ENCODE measurements around the gene FPGT.
"Not testable (repeated sequence)": the region's sequence is repeated elsewhere in the genome, so short reads cannot be mapped to it uniquely, and the experiment has no call there.

Gene FPGT

GRCh38 chr1:74197657-74198552, at the start of gene FPGT, which contains the start of gene LRRIQ3:
TSS of gene FPGT (plus strand) at chr1:74198242. CDS start at chr1:74198279, 37 bp downstream.
TSS of gene LRRIQ3 (minus strand) at chr1:74198176. CDS start at chr1:74183684, 14,492 bp downstream.
- TF ChIP-seq CTCF (IDR thresholded peaks at IDR 0.05; ENCODE audit: low read depth, low read length, missing control alignments): no peak
- DNase-seq (ENCODE audit: low read depth): peak; percentile 81
- H3K4me3 ChIP-seq (ENCODE audit: low read depth, low read length): peak within 1 kb of the TSS; percentile 92

- TF ChIP-seq CTCF (IDR thresholded peaks at IDR 0.05; ENCODE audit: low read depth, low read length, missing control alignments): no peak
- DNase-seq (ENCODE audit: low read depth): no peak
- no peak overlapping the region for H3K4me3 ChIP-seq (ENCODE audit: low read depth, low read length)
Observed at GRCh38 chr1:74160046-74160445, 38.0 kb upstream of the FPGT start.

- no peak for DNase-seq (ENCODE audit: low read depth)
- TF ChIP-seq CTCF (IDR thresholded peaks at IDR 0.05; ENCODE audit: low read depth, low read length, missing control alignments): no peak
- no peak overlapping the region for H3K4me3 ChIP-seq (ENCODE audit: low read depth, low read length)
Observed at GRCh38 chr1:74161497-74161896, 36.5 kb upstream of the FPGT start.

- no peak for TF ChIP-seq CTCF (IDR thresholded peaks at IDR 0.05; ENCODE audit: low read depth, low read length, missing control alignments)
- no peak overlapping the region for H3K4me3 ChIP-seq (ENCODE audit: low read depth, low read length)
- no peak for DNase-seq (ENCODE audit: low read depth)
Observed at GRCh38 chr1:74162333-74162732, 35.7 kb upstream of the FPGT start.

GRCh38 chr1:74174423-74174822, 23.6 kb upstream of the FPGT start:
- not testable (repeated sequence) for H3K4me3 ChIP-seq (ENCODE audit: low read depth, low read length); DNase-seq (ENCODE audit: low read depth)

GRCh38 chr1:74180490-74180889, 17.6 kb upstream of the FPGT start:
- no peak overlapping the region for H3K4me3 ChIP-seq (ENCODE audit: low read depth, low read length)
- TF ChIP-seq CTCF (IDR thresholded peaks at IDR 0.05; ENCODE audit: low read depth, low read length, missing control alignments): no peak
- DNase-seq (ENCODE audit: low read depth): no peak

- DNase-seq (ENCODE audit: low read depth): no peak
- no peak for TF ChIP-seq CTCF (IDR thresholded peaks at IDR 0.05; ENCODE audit: low read depth, low read length, missing control alignments)
- no peak overlapping the region for H3K4me3 ChIP-seq (ENCODE audit: low read depth, low read length)
Observed at GRCh38 chr1:74193908-74194307, 4.1 kb upstream of the FPGT start.
